Neural cell (in vitro differentiated cells): ENCODE measurements around the gene EAF2.
A peak's percentile ranks its signal among the peaks of the same experiment; 100 is the strongest.

Experiments used
- EP300 ChIP-seq: fragments of 450-650 bp; conservative IDR thresholded peaks from 2 replicates; pipeline ENCODE4 v1.6.1; 2014; ENCODE audit warnings: antibody characterized with exemption, mild to moderate bottlenecking, moderate library complexity; ENCODE audit not compliant: poor library complexity, severe bottlenecking
- EZH2 ChIP-seq: fragments of 200-600, 300-800 bp; shearing (Covaris generic), sonication (generic); IDR thresholded peaks from 2 replicates; pipeline ENCODE4 v1.6.1; 2014; ENCODE audit warnings: antibody characterized with exemption, low read length, borderline replicate concordance, mild to moderate bottlenecking; ENCODE audit not compliant: insufficient read depth, poor library complexity, severe bottlenecking
- MXI1 ChIP-seq: fragments of 450-650 bp; conservative IDR thresholded peaks from 2 replicates; pipeline ENCODE4 v1.6.1; 2014; ENCODE audit warnings: antibody characterized with exemption, mild to moderate bottlenecking; ENCODE audit not compliant: poor library complexity, severe bottlenecking
- POLR2AphosphoS5 ChIP-seq: IDR thresholded peaks from 2 replicates; pipeline ENCODE4 v1.6.1; 2012
- RAD21 ChIP-seq: fragments of 450-650 bp; conservative IDR thresholded peaks from 2 replicates; pipeline ENCODE4 v1.6.1; 2014; ENCODE audit warnings: antibody characterized with exemption, mild to moderate bottlenecking, moderate library complexity
- SMC3 ChIP-seq: fragments of 450-650 bp; conservative IDR thresholded peaks from 2 replicates; pipeline ENCODE4 v1.6.1; 2014; ENCODE audit warnings: antibody characterized with exemption, mild to moderate bottlenecking, moderate library complexity; ENCODE audit not compliant: poor library complexity
- TAF1 ChIP-seq: IDR thresholded peaks from 2 replicates; pipeline ENCODE4 v1.6.1; 2012; ENCODE audit warnings: low read depth
- TF ChIP-seq, protein P1 (sequence below): fragments of 450-650 bp; IDR thresholded peaks from 2 replicates; pipeline ENCODE4 v1.5.1; 2014; ENCODE audit warnings: antibody characterized with exemption, mild to moderate bottlenecking, moderate library complexity; ENCODE audit not compliant: poor library complexity, severe bottlenecking
- TF ChIP-seq, protein P2 (sequence below): IDR thresholded peaks from 2 replicates; pipeline ENCODE4 v1.6.1; 2012; ENCODE audit warnings: borderline replicate concordance

GRCh38 chr3:121834671-121835464, at the start of gene EAF2, which contains the start of gene IQCB1:
- TF ChIP-seq POLR2AphosphoS5 (peak; percentile 45), EP300 (peak; percentile 26), TAF1 (peak; percentile 52), SMC3 (peak; percentile 49), MXI1 (peak; percentile 93), EZH2 (no peak), RAD21 (peak; percentile 53)
- TF ChIP-seq, protein P1, sequence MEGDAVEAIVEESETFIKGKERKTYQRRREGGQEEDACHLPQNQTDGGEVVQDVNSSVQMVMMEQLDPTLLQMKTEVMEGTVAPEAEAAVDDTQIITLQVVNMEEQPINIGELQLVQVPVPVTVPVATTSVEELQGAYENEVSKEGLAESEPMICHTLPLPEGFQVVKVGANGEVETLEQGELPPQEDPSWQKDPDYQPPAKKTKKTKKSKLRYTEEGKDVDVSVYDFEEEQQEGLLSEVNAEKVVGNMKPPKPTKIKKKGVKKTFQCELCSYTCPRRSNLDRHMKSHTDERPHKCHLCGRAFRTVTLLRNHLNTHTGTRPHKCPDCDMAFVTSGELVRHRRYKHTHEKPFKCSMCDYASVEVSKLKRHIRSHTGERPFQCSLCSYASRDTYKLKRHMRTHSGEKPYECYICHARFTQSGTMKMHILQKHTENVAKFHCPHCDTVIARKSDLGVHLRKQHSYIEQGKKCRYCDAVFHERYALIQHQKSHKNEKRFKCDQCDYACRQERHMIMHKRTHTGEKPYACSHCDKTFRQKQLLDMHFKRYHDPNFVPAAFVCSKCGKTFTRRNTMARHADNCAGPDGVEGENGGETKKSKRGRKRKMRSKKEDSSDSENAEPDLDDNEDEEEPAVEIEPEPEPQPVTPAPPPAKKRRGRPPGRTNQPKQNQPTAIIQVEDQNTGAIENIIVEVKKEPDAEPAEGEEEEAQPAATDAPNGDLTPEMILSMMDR: peak; percentile 52
- TF ChIP-seq, protein P2, sequence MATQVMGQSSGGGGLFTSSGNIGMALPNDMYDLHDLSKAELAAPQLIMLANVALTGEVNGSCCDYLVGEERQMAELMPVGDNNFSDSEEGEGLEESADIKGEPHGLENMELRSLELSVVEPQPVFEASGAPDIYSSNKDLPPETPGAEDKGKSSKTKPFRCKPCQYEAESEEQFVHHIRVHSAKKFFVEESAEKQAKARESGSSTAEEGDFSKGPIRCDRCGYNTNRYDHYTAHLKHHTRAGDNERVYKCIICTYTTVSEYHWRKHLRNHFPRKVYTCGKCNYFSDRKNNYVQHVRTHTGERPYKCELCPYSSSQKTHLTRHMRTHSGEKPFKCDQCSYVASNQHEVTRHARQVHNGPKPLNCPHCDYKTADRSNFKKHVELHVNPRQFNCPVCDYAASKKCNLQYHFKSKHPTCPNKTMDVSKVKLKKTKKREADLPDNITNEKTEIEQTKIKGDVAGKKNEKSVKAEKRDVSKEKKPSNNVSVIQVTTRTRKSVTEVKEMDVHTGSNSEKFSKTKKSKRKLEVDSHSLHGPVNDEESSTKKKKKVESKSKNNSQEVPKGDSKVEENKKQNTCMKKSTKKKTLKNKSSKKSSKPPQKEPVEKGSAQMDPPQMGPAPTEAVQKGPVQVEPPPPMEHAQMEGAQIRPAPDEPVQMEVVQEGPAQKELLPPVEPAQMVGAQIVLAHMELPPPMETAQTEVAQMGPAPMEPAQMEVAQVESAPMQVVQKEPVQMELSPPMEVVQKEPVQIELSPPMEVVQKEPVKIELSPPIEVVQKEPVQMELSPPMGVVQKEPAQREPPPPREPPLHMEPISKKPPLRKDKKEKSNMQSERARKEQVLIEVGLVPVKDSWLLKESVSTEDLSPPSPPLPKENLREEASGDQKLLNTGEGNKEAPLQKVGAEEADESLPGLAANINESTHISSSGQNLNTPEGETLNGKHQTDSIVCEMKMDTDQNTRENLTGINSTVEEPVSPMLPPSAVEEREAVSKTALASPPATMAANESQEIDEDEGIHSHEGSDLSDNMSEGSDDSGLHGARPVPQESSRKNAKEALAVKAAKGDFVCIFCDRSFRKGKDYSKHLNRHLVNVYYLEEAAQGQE: peak; percentile 31
